B cell (primary cell): Measurements from ENCODE around the gene TMC3. TPM values are rescaled to one million over a fixed set of nuclear protein-coding genes. Genes with fewer than 3 reads are reported as not detected.

Experiments used
- ATAC-seq: fragments of 200-7000 bp; cut with Tn5 transposase; one replicate; pipeline ENCODE4 v1.10.0; 2021; ENCODE audit warnings: low read depth, mild to moderate bottlenecking, moderate number of reproducible peaks, moderate library complexity
- CTCF ChIA-PET: fragments of 350-600 bp; sonication (Branson Sonifier 250); formaldehyde crosslinking; loops from one replicate; lab custom pipeline; 2021; ENCODE audit warnings: antibody characterized with exemption, inconsistent platforms; lab: Charles Lee
- POLR2A ChIA-PET: fragments of 350-600 bp; sonication (Branson Sonifier 250); formaldehyde crosslinking; loops from one replicate; lab custom pipeline; 2021; ENCODE audit warnings: antibody characterized with exemption; lab: Charles Lee
- DNase-seq: peaks from one replicate; pipeline ENCODE4 v3.0.0; 2013
- H2AFZ ChIP-seq: 2 replicates; pipeline ENCODE4 v1.6.1; 2012; ENCODE audit warnings: mild to moderate bottlenecking, low read depth, low read length; ENCODE audit not compliant: insufficient read depth, poor library complexity, severe bottlenecking
- H3K27ac ChIP-seq, 2 donors: 1 replicate in 1 of 2; 2 replicates in 1 of 2; pipeline ENCODE4 v1.5.1; 2012 to 2013; ENCODE audit warnings: low read length in 2 of 2, mild to moderate bottlenecking in 2 of 2, moderate library complexity in 1 of 2
- H3K27me3 ChIP-seq, 4 experiments: fragments of 200-600 bp in 1 of 4; sonication (generic) in 1 of 4; replicated peaks in 1 of 4; 1 replicate in 2 of 4; 2 replicates in 2 of 4; pipeline versions ENCODE4 v1.6.1 to v1.7.0; 2013 to 2016; ENCODE audit warnings: low read length in 3 of 4, mild to moderate bottlenecking in 2 of 4, mixed read lengths in 1 of 4, moderate library complexity in 1 of 4; ENCODE audit not compliant: insufficient read depth in 4 of 4, control insufficient read depth in 3 of 4; ENCODE audit errors: control extremely low read depth in 1 of 4
- H3K36me3 ChIP-seq, 2 experiments: replicated peaks in 1 of 2; 1 replicate in 1 of 2; 2 replicates in 1 of 2; pipeline versions ENCODE4 v1.6.1 to v1.7.1; 2013; ENCODE audit warnings: low read length in 1 of 2; ENCODE audit not compliant: insufficient read depth in 2 of 2, control insufficient read depth in 1 of 2; ENCODE audit errors: control extremely low read depth in 1 of 2, extremely low read depth in 1 of 2
- H3K4me1 ChIP-seq, 2 donors: fragments of 200-600 bp in 1 of 2; sonication (generic) in 1 of 2; 1 replicate in 1 of 2; 2 replicates in 1 of 2; pipeline versions ENCODE4 v1.5.1 to v1.6.1; 2013 to 2017; ENCODE audit warnings: low read length in 2 of 2; ENCODE audit not compliant: control insufficient read depth in 2 of 2, insufficient read depth in 2 of 2
- H3K4me2 ChIP-seq: replicated peaks from 2 replicates; pipeline ENCODE3; 2012; ENCODE audit warnings: mild to moderate bottlenecking, low read depth, low read length; ENCODE audit not compliant: poor library complexity, severe bottlenecking
- H3K4me3 ChIP-seq, 5 experiments: fragments of 200-600 bp in 1 of 5; sonication (generic) in 1 of 5; 1 replicate in 3 of 5; 2 replicates in 2 of 5; pipeline versions ENCODE4 v1.5.1 to v1.7.0; 2011 to 2016; ENCODE audit warnings: low read length in 4 of 5, mild to moderate bottlenecking in 4 of 5, low read depth in 2 of 5, control low read depth in 1 of 5, moderate library complexity in 1 of 5; ENCODE audit not compliant: insufficient read depth in 1 of 5; ENCODE audit errors: control extremely low read depth in 1 of 5, extremely low read depth in 1 of 5
- H3K79me2 ChIP-seq: fragments of 200-600 bp; sonication (generic); one replicate; pipeline ENCODE4 v1.6.0; 2016; ENCODE audit warnings: low read length; ENCODE audit not compliant: control insufficient read depth, insufficient read depth
- H3K9ac ChIP-seq: fragments of 200-600 bp; sonication (generic); 2 replicates; pipeline ENCODE4 v1.6.1; 2017; ENCODE audit warnings: mild to moderate bottlenecking, low read length, moderate library complexity
- H3K9me3 ChIP-seq, 3 donors: one replicate each; pipeline versions ENCODE4 v1.6.1 to v1.7.1; 2013; ENCODE audit warnings: low read length in 2 of 3; ENCODE audit not compliant: control insufficient read depth in 2 of 3, insufficient read depth in 1 of 3; ENCODE audit errors: control extremely low read depth in 1 of 3
- H4K20me1 ChIP-seq: 2 replicates; pipeline ENCODE4 v1.6.0; 2012; ENCODE audit warnings: mild to moderate bottlenecking, low read length; ENCODE audit not compliant: insufficient read depth, control insufficient read depth, poor library complexity, severe bottlenecking
- H3K27ac Mint-ChIP-seq: one replicate; pipeline ENCODE4 v1.8.0; 2021; ENCODE audit warnings: mixed read lengths
- H3K27me3 Mint-ChIP-seq: one replicate; pipeline ENCODE4 v1.8.0; 2021; ENCODE audit warnings: mixed read lengths
- H3K4me1 Mint-ChIP-seq: one replicate; pipeline ENCODE4 v1.8.0; 2021; ENCODE audit warnings: mixed read lengths
- H3K4me3 Mint-ChIP-seq: one replicate; pipeline ENCODE4 v1.8.0; 2021; ENCODE audit warnings: mixed read lengths
- H3K9me3 Mint-ChIP-seq: one replicate; pipeline ENCODE4 v1.8.0; 2022; ENCODE audit warnings: mixed read lengths; ENCODE audit not compliant: insufficient read depth
- EZH2 ChIP-seq: IDR thresholded peaks from 2 replicates; pipeline ENCODE4 v1.6.1; 2012; ENCODE audit warnings: borderline replicate concordance, low read depth, mild to moderate bottlenecking, moderate library complexity, low read length; ENCODE audit not compliant: insufficient read depth, poor library complexity, severe bottlenecking
- WGBS: methylation state at CpG from one replicate; pipeline ENCODE4 v1.1.5; 2013; ENCODE audit warnings: missing lambda C conversion rate; ENCODE audit not compliant: insufficient coverage; 5-methylcytosine and 5-hydroxymethylcytosine counted together
- intact Hi-C: fragments of 100-400 bp; cut with micrococcal nuclease; formaldehyde crosslinking; loops from one replicate; pipeline ENCODE4 v1.10.0; 2022
- polyA plus RNA-seq: library from polyadenylated mRNA; depleted of rRNA; stranded (reverse); fragments of >200 nt; gene quantifications from 2 replicates; pipeline ENCODE4 v1.2.3, GENCODE V29; 2012
- total RNA-seq, 2 donors: library from RNA; stranded (reverse); fragments of 120-200 nt in 1 of 2; gene quantifications; 1 replicate in 1 of 2; 2 replicates in 1 of 2; pipeline versions ENCODE4 v1.2.3 to v1.2.4, GENCODE V29; 2013 to 2022
- TF ChIP-seq, protein P1 (sequence below): fragments of 200-600 bp; IDR thresholded peaks from one replicate; pipeline ENCODE4 v1.8.0; 2022; ENCODE audit warnings: antibody characterized with exemption, mild to moderate bottlenecking

Gene TMC3
- total and polyA plus RNA-seq, 2 donors (not counting 1 experiment from before 2014, with no cell fraction given), result not detected

DNA sequence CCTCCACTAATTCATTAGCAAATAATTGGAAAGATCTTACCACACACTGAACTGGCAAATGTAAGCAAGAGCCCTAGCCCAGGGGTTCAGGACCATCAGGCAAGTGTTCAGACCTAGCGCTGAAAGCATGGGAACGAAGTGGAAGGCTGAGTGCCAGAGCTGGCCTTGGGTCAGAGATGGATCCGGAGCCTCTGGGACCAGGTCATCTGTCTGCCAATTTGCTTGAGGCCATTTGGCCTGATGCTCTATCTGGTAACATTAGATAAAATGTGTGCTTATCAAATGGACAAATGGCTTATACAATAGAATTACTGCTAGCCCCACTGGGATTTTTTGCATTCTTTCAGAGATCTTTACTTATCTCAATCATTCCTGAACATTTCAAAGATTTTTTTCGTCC is 1.4 kb upstream of the TMC3 start:
- H3K4me1 Mint-ChIP-seq, result no peaks in the 10 kb centered on the region
- Histone ChIP-seq H3K4me2 (no peak overlapping the region), H3K36me3 (no peaks in the 10 kb centered on the region), H3K27ac (no peak overlapping the region), H3K9me3 (no peaks in the 10 kb centered on the region), H3K4me3 (no peak overlapping the region), H3K79me2 (no peaks in the 10 kb centered on the region), H3K27me3 (peaks cover 0 to 2% (median 0%) of the 10 kb centered on the region in 4 experiments), H3K9ac (no peak overlapping the region), H4K20me1 (no peaks in the 10 kb centered on the region), H3K4me1 (no peaks in the 10 kb centered on the region), H2AFZ (no peak overlapping the region)
- ATAC-seq (no peak), DNase-seq (no peak)
- 100% methylated on average over 3 of the region's 4 CpGs for WGBS
- POLR2A ChIA-PET, result no interaction called here
- no peak overlapping the region for H3K4me3 Mint-ChIP-seq
- intact Hi-C loops, result no loop called here
- H3K27ac Mint-ChIP-seq, result no peak overlapping the region
- H3K9me3 Mint-ChIP-seq, result no peaks in the 10 kb centered on the region
- H3K27me3 Mint-ChIP-seq, result peaks cover 4% of the 10 kb centered on the region
- TF ChIP-seq, protein P1, sequence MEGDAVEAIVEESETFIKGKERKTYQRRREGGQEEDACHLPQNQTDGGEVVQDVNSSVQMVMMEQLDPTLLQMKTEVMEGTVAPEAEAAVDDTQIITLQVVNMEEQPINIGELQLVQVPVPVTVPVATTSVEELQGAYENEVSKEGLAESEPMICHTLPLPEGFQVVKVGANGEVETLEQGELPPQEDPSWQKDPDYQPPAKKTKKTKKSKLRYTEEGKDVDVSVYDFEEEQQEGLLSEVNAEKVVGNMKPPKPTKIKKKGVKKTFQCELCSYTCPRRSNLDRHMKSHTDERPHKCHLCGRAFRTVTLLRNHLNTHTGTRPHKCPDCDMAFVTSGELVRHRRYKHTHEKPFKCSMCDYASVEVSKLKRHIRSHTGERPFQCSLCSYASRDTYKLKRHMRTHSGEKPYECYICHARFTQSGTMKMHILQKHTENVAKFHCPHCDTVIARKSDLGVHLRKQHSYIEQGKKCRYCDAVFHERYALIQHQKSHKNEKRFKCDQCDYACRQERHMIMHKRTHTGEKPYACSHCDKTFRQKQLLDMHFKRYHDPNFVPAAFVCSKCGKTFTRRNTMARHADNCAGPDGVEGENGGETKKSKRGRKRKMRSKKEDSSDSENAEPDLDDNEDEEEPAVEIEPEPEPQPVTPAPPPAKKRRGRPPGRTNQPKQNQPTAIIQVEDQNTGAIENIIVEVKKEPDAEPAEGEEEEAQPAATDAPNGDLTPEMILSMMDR, result no peak
- no peak for TF ChIP-seq EZH2
- CTCF ChIA-PET, result no interaction called here

DNA sequence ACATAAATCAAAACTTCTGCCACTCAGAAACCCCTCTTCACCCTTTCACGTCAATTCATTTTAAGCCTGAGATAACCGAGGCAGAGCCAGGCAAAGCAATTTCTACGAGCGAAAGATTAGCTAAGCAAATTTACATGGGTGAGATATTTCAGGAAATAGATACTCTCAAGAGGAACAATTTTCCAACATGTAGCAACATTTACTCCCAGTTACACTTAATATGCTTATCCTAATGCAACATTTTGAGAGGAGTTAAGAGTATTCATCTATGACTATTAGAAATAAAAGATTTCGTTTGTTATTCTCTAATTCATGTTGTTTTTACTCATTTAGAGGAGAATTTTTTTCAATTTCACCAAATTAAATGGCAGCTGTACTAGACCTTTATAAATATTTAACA is 837 bp downstream of the TMC3 start:
- ATAC-seq (no peak), DNase-seq (no peak)
- no peak overlapping the region for H3K27ac Mint-ChIP-seq
- WGBS, result no CpG with 5 or more reads among the region's 5 CpGs
- peaks cover 0 to 2% (median 0%) of the 10 kb centered on the region in 4 experiments for H3K27me3 ChIP-seq
- H3K9me3 Mint-ChIP-seq, result no peaks in the 10 kb centered on the region
- no peak overlapping the region for H2AFZ ChIP-seq
- no peaks in the 10 kb centered on the region for H3K4me1 ChIP-seq
- no peak overlapping the region for H3K4me3 ChIP-seq
- H3K4me1 Mint-ChIP-seq, result no peaks in the 10 kb centered on the region
- ChIA-PET POLR2A (no interaction called here), CTCF (interaction anchor here (1.6 kb wide), 1 partner anchor 98 kb away, joined by 5 read pairs; no protein-coding TSS in a partner anchor)
- no peaks in the 10 kb centered on the region for H3K9me3 ChIP-seq
- no peak overlapping the region for H3K9ac ChIP-seq
- no peaks in the 10 kb centered on the region for H3K79me2 ChIP-seq
- no peak overlapping the region for H3K27ac ChIP-seq
- peaks cover 4% of the 10 kb centered on the region for H3K27me3 Mint-ChIP-seq
- intact Hi-C loops, result no loop called here
- H3K36me3 ChIP-seq, result no peaks in the 10 kb centered on the region
- no peaks in the 10 kb centered on the region for H4K20me1 ChIP-seq
- TF ChIP-seq EZH2, result no peak
- TF ChIP-seq, protein P1, result no peak
- no peak overlapping the region for H3K4me2 ChIP-seq
- no peak overlapping the region for H3K4me3 Mint-ChIP-seq
